Right hindlimb (tissue), 1 donor: ENCODE results near the gene MBD1.
"Not testable (repeated sequence)": the region's sequence is repeated elsewhere in the genome, so short reads cannot be mapped to it uniquely, and the experiment has no call there.

Source experiments
- DNase-seq: peaks from one replicate; pipeline ENCODE4 v3.0.0-alpha.2; 2018

The MBD1 gene

GRCh38 chr18:50281295-50281971 is at the start of gene MBD1:
Gene MBD1 (minus strand): TSS chr18:50281523. CDS start chr18:50279992, 1,531 bp downstream.
- peak; percentile 99 for DNase-seq

GRCh38 chr18:50330176-50330575 is 48.9 kb upstream of the MBD1 start:
- DNase-seq: no peak

GRCh38 chr18:50327983-50328382 is 46.7 kb upstream of the MBD1 start:
- no peak for DNase-seq

- no peak for DNase-seq
Observed at GRCh38 chr18:50320719-50321118, 39.4 kb upstream of the MBD1 start.

GRCh38 chr18:50315100-50315871 is 34.0 kb upstream of the MBD1 start:
- DNase-seq: no peak

GRCh38 chr18:50313873-50314460 is 32.6 kb upstream of the MBD1 start:
- DNase-seq: no peak

- DNase-seq: no peak
Observed at GRCh38 chr18:50313031-50313607, 31.8 kb upstream of the MBD1 start.

GRCh38 chr18:50312296-50313030 is 31.1 kb upstream of the MBD1 start:
- no peak for DNase-seq

- DNase-seq: no peak
Observed at GRCh38 chr18:50311650-50312049, 30.3 kb upstream of the MBD1 start.

- no peak for DNase-seq
Observed at GRCh38 chr18:50310080-50310479, 28.8 kb upstream of the MBD1 start.

- DNase-seq: not testable (repeated sequence)
Observed at GRCh38 chr18:50308851-50309250, 27.5 kb upstream of the MBD1 start.

- peak; percentile 89 for DNase-seq
Observed at GRCh38 chr18:50307738-50308470, 26.6 kb upstream of the MBD1 start.

GRCh38 chr18:50307400-50307737 is 26.0 kb upstream of the MBD1 start:
- no peak for DNase-seq

- DNase-seq: peak; percentile 25
Observed at GRCh38 chr18:50306944-50307343, 25.6 kb upstream of the MBD1 start.

GRCh38 chr18:50301074-50301473 is 19.8 kb upstream of the MBD1 start:
- DNase-seq: no peak

GRCh38 chr18:50299626-50300388 is 18.5 kb upstream of the MBD1 start:
- DNase-seq: no peak

- DNase-seq: no peak
Observed at GRCh38 chr18:50298443-50299284, 17.3 kb upstream of the MBD1 start.

GRCh38 chr18:50297621-50298442 is 16.5 kb upstream of the MBD1 start:
- DNase-seq: peak; percentile 84

GRCh38 chr18:50293039-50293438 is 11.7 kb upstream of the MBD1 start:
- no peak for DNase-seq

- DNase-seq: no peak
Observed at GRCh38 chr18:50289108-50289443, 7.8 kb upstream of the MBD1 start.
